Measurements from ENCODE around the gene PDGFRA.

DNA sequence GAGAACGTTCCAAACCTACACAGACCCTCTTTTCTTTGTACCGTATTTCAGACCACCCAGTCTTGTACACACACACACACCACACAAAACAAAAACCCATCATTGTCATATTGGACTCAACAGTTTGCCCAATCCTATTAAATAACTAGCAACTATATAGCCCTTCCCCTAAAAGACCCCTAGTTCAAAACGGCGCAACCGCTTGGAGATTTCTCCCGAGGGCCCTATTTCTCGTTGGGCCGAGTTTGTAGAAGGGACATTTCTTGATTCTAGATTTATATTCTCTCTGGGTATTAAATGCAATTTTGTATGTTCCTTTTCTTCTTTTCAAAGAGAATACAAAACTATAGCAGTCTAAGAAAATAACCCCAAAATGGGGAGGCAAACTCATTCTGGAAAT is 547 bp upstream of the PDGFRA start:
- TF ChIP-seq POLR2AphosphoS5 (IDR thresholded peaks at IDR 0.05; ENCODE audit: low read depth, low read length) (no peak), TAF1 (IDR thresholded peaks at IDR 0.05; ENCODE audit: borderline replicate concordance, insufficient read depth, low read length) (no peak), SIN3A (IDR thresholded peaks at IDR 0.05; ENCODE audit: borderline replicate concordance, insufficient read depth, low read length) (no peak)
- TF ChIP-seq, protein P1, sequence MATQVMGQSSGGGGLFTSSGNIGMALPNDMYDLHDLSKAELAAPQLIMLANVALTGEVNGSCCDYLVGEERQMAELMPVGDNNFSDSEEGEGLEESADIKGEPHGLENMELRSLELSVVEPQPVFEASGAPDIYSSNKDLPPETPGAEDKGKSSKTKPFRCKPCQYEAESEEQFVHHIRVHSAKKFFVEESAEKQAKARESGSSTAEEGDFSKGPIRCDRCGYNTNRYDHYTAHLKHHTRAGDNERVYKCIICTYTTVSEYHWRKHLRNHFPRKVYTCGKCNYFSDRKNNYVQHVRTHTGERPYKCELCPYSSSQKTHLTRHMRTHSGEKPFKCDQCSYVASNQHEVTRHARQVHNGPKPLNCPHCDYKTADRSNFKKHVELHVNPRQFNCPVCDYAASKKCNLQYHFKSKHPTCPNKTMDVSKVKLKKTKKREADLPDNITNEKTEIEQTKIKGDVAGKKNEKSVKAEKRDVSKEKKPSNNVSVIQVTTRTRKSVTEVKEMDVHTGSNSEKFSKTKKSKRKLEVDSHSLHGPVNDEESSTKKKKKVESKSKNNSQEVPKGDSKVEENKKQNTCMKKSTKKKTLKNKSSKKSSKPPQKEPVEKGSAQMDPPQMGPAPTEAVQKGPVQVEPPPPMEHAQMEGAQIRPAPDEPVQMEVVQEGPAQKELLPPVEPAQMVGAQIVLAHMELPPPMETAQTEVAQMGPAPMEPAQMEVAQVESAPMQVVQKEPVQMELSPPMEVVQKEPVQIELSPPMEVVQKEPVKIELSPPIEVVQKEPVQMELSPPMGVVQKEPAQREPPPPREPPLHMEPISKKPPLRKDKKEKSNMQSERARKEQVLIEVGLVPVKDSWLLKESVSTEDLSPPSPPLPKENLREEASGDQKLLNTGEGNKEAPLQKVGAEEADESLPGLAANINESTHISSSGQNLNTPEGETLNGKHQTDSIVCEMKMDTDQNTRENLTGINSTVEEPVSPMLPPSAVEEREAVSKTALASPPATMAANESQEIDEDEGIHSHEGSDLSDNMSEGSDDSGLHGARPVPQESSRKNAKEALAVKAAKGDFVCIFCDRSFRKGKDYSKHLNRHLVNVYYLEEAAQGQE (IDR thresholded peaks at IDR 0.05; ENCODE audit: insufficient read depth in 1 of 2, low read depth in 2 of 2, low read length in 2 of 2): no peak

All from PFSK-1 (cell line).